GM19239 (cell line): ENCODE data around the gene IFT81.
A peak's percentile ranks its signal among the peaks of the same experiment; 100 is the strongest.
"Not testable (repeated sequence)": the region's sequence is repeated elsewhere in the genome, so short reads cannot be mapped to it uniquely, and the experiment has no call there.

ENCODE experiments used
- DNase-seq: peaks from one replicate; pipeline ENCODE4 v3.0.0; 2011; ENCODE audit warnings: low spot score; ENCODE audit not compliant: insufficient read length
- FAIRE-seq: peaks from 2 replicates; lab custom pipeline; 2011; peaks lifted over from hg19 to GRCh38; lab: Jason Lieb, UNC

IFT81 gene

DNA sequence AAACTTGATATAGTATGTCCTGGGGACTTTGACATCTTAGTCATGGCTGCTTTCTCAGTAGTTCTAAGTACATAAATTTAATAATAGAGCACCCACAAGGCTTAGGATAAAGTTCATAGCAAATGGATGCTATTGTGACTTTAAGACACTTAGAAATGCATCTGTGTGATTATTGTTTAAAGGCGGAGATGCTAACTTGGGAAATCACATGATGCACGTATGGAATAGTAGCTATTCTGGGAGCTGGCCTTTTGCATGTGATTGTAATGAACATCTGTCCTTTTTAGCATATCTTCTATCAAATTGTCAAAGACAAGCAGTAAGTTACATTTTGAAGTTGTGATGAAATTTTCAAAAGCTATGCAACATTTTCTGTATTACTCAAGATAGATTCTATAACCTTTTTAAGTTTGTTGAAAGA, 110.2 kb downstream of the IFT81 start:
- FAIRE-seq (no peak), DNase-seq (no peak)

DNA sequence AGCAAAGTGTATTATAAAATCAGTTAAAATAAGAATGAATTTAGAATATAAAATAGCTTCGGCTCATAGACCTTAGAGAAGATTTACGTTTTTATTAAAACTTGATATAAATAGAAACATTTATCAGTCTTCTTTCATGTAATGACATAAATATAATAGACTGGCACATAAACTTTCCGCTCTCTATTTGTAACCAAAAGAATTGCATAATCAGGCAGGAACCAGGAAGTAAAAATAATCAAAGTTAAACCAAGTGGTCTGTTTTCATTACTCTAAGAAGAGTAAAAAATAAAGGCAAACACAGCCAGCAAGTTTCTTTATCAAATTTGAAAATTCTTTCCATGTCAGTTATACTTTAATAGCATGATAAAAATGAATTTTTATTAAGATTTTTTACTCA, 110.6 kb downstream of the IFT81 start:
- DNase-seq (no peak), FAIRE-seq (no peak)

DNA sequence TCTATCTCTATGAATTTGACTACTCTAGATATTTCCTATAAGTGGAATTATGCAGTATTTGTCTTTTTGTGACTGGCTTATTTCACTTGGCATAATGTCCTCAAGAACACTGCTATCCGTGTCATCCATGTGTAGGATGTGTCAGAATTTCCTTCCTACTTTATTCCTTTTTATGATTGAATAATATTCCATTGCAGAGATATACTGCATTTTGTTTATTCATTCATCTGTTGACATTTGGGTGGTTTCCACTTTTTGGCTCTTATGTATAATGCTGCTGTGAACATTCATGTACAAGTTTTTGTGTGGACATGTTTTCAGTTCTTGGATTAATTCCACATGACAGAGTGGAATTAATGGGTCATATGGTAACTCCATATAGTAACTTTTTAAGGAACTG, 111.2 kb downstream of the IFT81 start:
- DNase-seq (no peak), FAIRE-seq (no peak)

DNA sequence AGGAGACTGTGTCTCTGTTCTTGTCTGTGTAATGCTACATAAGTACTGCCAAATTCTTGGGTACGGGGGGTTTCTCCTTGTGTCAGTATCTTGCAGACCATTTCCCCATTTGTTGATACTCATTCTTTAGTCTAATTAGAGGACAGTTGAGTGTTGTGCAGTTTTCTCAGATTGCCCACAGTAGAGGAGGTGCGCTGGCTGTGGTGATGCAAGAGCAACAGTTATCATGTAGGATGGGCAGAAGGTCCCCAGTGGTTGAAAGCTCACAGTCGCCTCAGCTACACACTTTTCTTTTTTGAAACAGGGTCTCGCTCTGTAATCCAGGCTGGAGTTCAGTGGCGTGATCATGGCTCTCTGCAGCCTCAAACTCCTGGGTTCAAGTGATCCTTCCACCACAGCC, 119.1 kb downstream of the IFT81 start:
- FAIRE-seq = no peak
- DNase-seq = no peak

DNA sequence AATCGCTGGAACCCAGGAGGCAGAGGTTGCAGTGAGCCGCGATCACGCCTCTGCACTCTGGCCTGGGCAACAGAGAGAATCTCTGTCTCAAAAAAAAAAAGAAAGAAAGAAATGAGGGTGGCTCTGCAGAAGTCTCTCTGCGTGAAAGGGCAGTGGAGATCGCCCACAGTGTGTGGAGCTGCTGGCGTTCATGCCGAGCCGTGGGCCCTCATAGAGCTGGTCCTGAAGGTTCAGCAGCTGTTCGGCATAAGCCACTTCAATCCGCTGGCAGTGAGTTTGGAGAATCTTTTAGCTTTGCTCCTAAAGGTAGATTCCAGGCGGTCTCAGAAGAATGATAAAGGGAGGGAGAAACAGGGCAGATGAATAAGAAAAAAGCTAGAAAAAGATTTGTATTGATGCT, 120.2 kb downstream of the IFT81 start:
- FAIRE-seq (no peak), DNase-seq (no peak)

DNA sequence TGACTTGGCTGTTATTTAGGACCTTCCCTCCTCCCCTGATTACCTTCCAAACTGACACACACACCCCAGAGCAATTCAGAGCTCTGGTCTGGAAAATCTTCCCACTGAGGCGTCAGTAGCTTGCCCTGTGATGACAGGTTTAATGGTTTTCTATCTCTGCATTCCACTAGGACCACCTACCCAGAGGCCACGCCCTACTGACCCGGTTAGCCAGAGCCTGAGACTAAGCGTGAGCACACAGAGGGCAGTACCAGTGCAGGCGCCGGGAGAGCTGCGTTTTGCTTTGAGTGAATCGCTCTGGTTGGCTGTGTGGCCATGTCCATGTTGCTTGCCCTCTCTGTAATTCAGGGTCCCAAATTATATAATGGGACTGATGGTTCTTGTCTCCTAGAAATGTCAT, 120.7 kb downstream of the IFT81 start:
- FAIRE-seq = no peak
- no peak for DNase-seq

DNA sequence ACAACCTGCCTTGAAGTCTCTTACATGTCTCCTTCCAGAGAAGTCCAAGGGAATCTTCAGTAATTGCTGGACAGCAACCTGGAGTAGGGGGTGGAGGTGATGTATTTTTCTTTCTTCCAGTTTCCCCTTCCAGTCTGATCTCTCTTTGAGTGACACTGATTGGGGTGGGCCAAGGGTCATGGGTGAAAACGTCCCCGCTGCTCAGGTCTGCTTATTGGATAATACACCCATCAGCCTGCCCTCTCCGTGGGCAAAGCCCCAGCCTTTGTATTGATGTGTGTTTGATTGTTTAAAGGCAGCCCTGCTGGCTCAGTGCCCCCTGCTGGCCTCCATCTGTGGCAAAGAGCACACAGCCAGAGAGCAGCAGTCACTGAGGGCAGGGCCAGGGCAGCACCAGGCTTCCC, 121.2 kb downstream of the IFT81 start:
- peak; percentile 52 for FAIRE-seq
- DNase-seq = peak; percentile 43

DNA sequence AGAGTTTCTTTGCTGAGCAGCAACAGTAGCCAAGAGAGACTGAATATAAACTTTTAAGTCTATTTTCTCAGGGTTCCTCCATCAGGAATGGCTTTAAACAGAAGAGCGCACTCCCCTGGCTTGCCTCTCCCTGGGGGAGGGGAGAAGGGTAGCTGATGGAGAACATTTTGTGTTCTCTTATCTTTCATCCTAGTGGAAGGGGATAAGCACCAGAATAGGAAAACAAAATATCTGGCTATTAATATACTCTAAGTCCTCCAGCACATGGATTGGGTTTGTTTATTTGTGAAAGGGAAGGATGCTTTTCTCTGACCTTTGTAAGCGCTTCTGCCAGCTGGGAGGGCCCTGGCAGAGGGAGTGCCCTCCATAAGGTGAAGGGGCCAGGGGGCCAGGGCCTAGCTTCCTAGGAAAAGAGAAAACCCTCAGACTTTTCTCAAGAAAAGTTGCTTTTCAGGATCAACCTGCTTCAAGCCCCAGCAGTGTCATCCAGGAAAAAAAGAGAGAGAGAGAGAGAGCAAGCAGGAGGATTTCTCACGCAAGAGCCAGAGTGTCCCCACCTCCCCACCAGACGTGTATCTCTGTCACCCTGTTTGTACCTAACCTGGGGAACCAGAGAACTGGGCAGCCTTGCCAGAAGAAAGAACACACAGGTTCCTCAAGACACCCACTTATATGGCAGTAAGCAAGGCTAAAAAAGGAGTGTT, 122.6 kb downstream of the IFT81 start:
- DNase-seq (no peak), FAIRE-seq (no peak)

DNA sequence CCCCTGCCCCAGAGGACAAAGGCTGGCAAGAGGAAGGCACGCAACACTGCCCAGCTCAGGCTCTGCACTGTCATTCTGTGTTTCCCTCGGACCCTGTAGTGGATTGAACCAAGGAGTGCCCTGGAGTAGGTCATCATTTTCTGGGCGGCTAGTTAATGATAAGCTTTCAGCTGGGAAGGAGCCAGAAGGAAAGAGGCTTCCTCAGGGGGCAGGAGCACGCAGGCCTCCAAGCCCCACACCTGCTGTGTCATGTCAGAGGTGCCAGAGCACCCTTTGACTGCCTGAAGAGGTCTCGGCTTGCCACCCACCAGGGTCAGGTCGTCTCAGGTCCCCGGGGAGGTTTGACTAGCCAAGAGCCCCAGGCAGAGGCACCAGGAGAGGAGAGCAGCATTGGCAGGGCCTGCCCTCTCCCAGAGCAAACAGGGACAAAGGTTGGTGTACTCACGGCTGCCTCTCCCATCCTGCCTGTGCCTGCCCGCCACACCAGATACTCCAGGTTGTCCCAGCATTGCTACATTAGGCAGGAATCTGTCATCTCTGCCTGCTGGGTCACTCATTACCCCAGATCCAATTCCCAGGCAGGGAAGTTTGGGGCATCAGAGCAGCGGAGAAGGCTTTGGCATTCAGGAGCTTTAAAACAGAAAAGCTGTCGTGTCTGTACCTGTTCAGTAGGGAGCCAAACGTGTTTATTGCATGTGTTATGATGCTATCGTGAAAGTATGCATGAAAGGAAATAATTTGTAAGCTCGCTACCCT, 123.4 kb downstream of the IFT81 start:
- no peak for DNase-seq
- FAIRE-seq = no peak

DNA sequence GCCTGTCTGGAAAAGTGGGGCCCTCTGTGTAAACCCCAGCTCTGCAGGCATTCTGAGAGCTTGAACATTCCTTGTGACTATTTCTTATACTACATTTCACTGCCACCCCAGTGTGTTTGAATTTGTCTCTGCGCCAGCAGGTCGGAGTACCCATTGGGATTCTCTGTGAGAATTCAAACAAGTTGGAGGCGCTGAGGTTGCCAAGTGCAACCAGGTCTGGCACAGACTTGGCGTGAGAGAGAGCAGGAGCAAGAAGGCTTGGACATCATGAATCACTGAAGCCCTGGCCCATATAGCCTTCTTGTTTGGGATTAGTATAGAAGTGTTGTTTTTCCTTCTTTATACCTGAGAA, 123.9 kb downstream of the IFT81 start:
- no peak for DNase-seq
- no peak for FAIRE-seq

DNA sequence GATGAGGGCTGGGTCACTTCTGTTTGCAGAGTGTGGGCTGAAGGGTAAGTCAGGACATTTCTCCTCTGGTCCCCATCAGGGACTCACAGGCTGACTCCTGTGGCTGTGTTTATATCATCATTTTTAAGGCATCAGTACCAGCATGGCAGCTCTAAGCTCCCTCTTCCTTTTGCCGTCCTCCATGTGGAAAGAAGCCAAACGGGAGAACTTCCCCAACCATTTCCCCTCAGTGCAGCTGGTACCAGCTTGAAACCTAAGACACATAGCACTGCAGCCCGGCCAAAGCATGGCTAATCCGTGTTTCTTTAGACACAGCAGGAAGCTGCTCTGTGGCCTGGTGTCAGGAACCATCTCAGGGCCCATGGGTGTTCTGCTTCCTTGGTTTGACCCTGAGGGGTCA, 124.9 kb downstream of the IFT81 start:
- FAIRE-seq = no peak
- DNase-seq = no peak

DNA sequence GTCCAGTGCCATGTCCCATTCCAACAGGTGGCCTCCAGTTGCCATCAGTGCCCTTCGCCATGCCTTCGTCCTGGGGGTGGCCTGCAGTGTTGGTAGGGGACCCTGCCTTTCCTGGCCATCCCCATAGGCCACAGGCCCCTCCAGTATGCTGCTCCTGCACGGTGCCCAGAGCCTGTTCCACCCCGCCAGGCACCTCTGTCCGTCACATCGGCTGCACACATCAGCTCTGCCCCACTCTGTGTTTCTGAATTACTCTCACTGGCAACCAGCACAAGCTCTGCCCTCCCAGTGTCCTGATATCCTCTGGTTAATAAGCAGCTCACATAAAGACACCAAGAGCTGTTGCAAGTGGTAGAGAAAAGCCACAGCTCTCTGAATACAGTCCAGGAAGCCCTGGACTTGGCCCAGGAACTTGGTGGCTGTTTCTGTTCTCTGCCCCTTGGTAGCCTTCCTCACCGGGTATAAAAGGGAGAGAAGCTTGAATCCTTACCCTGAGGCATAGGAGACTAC, 125.6 kb downstream of the IFT81 start:
- no peak for FAIRE-seq
- DNase-seq = no peak

DNA sequence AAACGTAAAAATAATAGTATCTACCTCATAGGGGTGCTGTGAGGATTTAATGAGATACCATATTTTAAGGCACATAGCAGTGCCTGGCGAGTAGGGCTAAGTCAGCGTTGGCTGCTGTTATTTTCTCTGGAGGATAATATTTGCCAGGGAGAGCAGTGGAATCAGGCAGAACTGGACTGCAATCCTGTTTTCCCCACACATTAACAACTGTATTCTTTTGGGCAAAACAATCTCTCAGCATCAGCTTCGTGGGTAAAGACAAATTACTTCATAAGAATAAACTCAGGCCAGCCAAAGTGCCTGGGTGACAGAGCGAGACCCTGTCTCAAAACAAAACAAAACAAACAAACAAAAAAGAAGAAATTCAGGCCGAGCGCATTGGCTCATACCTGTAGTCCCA, 127.2 kb downstream of the IFT81 start:
- DNase-seq (no peak), FAIRE-seq (no peak)

DNA sequence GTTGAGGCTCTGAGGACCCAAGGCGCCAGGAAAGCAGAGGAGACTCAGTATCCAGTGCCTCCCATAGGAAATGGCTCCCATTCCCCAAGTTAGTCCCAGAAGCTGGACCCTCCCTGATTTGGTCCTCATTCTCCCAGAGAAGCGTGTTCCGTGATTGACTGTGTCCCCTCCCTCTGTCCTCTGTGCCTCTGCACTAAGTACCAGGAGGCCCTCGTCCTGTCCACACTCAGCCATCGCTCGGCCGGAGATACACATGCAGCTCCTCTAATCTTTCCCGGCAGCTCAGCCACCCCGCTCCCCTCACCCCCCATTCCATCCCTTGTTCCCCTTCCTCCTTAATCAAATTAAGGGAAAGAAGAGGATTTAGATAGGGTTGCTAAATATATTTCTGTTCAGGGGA, 128.6 kb downstream of the IFT81 start:
- DNase-seq (no peak), FAIRE-seq (no peak)

DNA sequence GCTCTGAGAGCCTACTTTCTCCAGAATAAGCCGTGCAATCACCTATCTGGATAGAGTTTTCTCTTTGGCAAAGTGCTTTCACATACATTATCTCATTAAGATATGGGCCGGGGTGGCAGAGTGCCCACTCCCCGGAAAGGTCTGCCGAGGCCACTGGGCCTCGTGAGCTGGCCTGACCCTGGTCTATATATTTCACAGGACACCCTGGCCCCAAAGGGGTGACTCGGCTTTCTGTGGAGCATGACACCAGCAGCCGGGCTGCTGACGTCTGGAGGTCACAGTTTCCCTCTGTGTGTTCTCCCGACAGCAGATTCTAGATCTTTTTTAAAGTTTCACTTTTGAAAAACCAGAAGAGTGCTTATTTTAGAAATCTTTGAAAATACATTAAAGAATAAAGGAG, 129.0 kb downstream of the IFT81 start:
- FAIRE-seq = no peak

DNA sequence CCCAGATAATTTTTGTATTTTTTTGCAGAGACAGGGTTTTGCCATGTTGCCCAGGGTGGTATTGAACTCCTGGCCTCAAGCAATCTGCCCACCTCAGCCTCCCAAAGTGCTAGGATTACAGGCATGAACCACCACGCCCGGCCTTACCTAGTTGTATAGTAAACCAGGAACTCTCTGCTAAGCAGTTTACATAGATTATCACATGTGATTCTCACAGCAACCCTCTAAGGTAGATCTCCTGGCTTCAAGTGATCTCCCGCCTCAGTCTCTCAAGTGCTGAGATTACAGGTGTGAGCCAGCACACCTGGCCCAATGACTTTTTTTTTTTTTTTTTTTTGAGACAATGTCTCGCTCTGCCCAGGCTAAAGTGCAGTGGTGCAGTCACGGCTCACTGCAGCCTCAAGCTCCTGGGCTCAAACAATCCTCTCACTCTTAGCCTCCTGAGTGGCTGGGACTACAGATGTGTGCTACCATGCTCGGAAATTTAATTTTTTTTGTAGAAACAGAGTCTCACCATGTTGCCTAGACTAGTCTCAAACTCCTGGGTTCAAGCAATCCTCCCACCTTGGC, 130.9 kb downstream of the IFT81 start:
- FAIRE-seq (no peak), DNase-seq (no peak)

More for the DNA sequence above, 129.0 kb downstream of the IFT81 start:
- no peak for DNase-seq

DNA sequence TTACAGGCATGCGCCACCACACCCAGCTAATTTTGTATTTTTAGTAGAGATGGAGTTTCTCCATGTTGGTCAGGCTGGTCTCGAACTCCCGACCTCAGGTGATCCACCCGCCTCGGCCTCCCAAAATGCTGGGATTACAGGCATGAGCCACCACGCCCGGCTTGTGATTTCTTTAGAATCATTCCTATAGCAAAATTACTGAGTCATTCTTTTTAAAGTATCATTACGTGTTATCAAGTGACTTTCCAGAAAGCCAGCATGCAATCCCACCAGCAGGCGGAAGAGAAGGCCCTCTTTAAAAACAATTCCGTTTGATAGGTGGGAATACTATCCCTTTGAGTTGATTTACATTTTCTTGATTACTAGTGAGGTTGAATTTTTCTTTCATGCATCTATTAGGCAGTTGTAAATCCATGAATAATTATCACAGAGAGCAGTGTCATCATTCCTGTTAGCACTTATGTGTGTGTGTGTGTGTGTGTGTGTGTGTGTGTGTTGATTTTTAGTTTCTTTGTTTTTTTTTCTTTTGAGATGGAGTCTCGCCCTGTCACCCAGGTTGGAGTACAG, 131.8 kb downstream of the IFT81 start:
- not testable (repeated sequence) for DNase-seq, FAIRE-seq

DNA sequence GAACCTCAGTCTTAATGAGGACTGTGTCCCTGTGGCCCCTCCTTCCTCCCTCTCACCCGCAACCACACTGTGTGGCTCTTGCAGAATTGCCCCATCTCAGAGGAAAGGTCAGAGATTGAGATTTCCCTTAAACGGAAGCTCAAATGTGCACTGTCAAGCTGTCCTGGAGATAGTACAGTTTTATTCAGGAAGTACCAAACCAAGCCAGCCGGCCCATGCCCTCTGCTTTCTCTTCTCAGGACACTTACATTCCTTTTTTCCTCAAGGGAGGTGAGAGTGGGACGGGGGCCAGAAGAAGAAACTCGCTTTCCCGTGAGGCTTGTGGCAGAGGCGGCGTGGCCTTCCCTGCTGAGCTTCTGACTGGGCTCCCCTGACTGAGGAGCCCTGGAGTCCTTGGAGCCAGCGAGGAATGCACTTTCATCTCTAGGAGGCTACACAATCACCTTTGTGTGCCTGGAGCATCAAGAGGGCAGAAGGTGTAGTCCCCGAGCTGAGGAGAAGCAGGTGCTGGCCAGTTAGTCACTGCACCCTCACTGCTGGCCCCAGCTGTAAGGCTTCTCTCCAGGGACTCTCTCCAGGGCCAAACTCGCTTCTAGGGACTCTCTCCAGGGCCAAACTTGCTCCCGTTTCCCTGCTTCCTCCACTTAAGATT, 132.7 kb downstream of the IFT81 start:
- no peak for DNase-seq
- FAIRE-seq = no peak

DNA sequence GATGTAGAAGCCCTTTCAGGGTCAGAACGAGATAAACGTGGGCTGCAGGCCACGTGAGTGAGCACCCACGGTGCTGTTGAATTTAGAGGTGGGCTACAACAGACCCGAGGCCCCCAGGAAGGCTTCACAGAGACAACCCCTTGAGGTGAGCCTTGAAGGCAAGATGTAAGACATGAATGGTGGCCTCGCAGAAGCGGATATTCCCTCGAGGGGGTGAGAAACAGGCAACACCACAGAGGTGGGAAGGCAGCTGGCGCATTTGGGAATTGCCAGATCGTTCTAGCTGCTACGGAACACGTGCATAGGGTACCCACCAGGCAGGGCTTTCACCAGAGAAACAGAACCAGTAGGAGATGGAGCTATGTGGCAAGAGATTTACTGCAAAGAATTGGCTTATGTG, 134.3 kb downstream of the IFT81 start:
- DNase-seq = no peak
- FAIRE-seq = no peak
